Left ventricle myocardium inferior (tissue), 1 donor: ENCODE data around the gene METTL4. TPM values are rescaled to one million over a fixed set of nuclear protein-coding genes. Genes with fewer than 3 reads are reported as not detected.

Experiments
- DNase-seq: peaks from one replicate; pipeline ENCODE4 v3.0.0-alpha.2; 2020
- H3K27ac ChIP-seq: fragments of 200-600 bp; replicated peaks from 2 replicates; pipeline ENCODE4 v1.8.0; 2021
- H3K27me3 ChIP-seq: fragments of 200-600 bp; 2 replicates; pipeline ENCODE4 v1.8.0; 2021; ENCODE audit warnings: low read depth
- H3K36me3 ChIP-seq: fragments of 200-600 bp; 2 replicates; pipeline ENCODE4 v1.8.0; 2021
- H3K4me1 ChIP-seq: fragments of 200-600 bp; 2 replicates; pipeline ENCODE4 v1.8.0; 2021
- H3K4me3 ChIP-seq: fragments of 200-600 bp; 2 replicates; pipeline ENCODE4 v1.8.0; 2021; ENCODE audit warnings: mild to moderate bottlenecking, moderate library complexity
- H3K9me3 ChIP-seq: fragments of 200-600 bp; replicated peaks from 2 replicates; pipeline ENCODE4 v1.8.0; 2021
- intact Hi-C: fragments of 100-400 bp; cut with micrococcal nuclease; formaldehyde crosslinking; loops from one replicate; pipeline ENCODE4 v1.11.0; 2022
- total RNA-seq: library from RNA; stranded (reverse); fragmentation: NEBNext Ultra II Directional; extraction: Animal tissue kit (Norgen Biotek cat#: 25700); gene quantifications from one replicate; pipeline ENCODE4 v1.2.1, GENCODE V29; 2021
- TF ChIP-seq, protein P1 (sequence below): fragments of 200-600 bp; IDR thresholded peaks from 2 replicates; pipeline ENCODE4 v1.8.0; 2021; ENCODE audit warnings: antibody characterized with exemption, mild to moderate bottlenecking, borderline replicate concordance
- donor health status: DM: no; HTN: yes; CAD: no; lungs with severe emphysema.

The METTL4 gene
- total RNA-seq, 1 donor from 2014 or later, result 7.8 TPM

DNA sequence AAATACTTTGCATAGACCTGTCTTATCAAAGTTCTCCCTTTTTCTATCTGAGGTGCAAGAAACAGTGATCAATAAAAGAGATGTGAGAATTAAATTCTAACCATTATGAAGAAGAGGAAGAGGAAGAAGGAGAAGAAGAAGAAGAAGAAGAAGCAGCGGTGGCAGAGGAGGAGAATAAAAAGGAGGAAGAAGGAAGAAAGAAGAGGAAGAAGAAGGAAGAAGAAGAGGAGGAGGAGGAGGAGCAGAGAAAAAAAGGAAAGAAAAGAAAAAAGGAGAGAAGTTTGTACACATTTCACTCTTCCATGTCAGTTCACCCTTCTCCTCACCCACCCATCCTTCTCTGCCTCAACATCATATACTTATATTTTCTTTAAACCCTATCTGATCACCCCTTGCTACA is 68.4 kb downstream of the METTL4 start:
- no peak for DNase-seq
- no peaks in the 10 kb centered on the region for H3K27me3 ChIP-seq
- no peak overlapping the region for H3K4me3 ChIP-seq
- no peak overlapping the region for H3K27ac ChIP-seq
- TF ChIP-seq, protein P1, sequence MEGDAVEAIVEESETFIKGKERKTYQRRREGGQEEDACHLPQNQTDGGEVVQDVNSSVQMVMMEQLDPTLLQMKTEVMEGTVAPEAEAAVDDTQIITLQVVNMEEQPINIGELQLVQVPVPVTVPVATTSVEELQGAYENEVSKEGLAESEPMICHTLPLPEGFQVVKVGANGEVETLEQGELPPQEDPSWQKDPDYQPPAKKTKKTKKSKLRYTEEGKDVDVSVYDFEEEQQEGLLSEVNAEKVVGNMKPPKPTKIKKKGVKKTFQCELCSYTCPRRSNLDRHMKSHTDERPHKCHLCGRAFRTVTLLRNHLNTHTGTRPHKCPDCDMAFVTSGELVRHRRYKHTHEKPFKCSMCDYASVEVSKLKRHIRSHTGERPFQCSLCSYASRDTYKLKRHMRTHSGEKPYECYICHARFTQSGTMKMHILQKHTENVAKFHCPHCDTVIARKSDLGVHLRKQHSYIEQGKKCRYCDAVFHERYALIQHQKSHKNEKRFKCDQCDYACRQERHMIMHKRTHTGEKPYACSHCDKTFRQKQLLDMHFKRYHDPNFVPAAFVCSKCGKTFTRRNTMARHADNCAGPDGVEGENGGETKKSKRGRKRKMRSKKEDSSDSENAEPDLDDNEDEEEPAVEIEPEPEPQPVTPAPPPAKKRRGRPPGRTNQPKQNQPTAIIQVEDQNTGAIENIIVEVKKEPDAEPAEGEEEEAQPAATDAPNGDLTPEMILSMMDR, result no peak
- intact Hi-C loops, result no loop called here
- H3K36me3 ChIP-seq, result no peaks in the 10 kb centered on the region
- H3K4me1 ChIP-seq, result no peaks in the 10 kb centered on the region
- H3K9me3 ChIP-seq, result no peaks in the 10 kb centered on the region

DNA sequence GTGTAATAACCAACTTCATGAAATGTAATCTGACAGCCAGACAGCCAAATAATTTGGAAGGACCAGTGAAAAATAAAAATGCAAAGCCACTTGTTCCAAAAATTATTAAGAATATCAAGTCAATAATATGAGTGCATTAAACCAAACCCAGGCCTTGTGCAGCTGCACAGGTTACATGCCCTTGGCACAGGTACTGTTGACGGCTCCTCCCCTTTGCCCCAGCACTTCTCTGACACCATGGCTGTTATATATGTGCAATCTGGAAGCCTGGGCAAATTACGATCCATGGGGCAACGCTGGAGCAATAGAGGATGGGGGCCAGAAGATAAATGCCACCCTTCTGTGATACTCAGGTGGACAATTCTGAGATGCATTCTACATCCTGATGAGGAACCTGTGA is 68.9 kb downstream of the METTL4 start:
- TF ChIP-seq, protein P1, result no peak
- Histone ChIP-seq H3K4me3 (no peak overlapping the region), H3K9me3 (no peaks in the 10 kb centered on the region), H3K27ac (no peak overlapping the region), H3K27me3 (no peaks in the 10 kb centered on the region), H3K36me3 (no peaks in the 10 kb centered on the region), H3K4me1 (no peaks in the 10 kb centered on the region)
- intact Hi-C loops, result no loop called here
- DNase-seq, result no peak

DNA sequence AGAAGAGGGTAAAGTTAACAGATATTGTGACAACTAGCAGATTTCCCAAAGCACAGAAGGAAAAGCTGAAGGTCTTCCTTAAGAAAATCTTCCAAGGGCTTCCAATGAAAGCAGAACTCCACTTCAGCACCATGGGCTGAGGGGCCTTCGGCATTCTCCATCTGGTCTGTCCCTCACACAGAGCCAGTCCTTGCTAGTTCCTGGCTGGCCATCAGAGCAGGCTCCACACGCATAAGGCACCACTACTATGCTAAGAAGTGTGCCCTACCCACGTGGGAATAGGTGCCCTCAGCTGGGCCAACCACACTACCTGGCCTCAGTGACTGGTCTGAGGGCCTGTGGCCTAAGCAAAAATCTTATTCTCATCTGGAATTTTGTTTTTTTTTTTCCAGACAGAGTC is 73.5 kb downstream of the METTL4 start:
- H3K4me1 ChIP-seq, result no peaks in the 10 kb centered on the region
- intact Hi-C loops, result no loop called here
- no peak overlapping the region for H3K27ac ChIP-seq
- no peak for DNase-seq
- H3K9me3 ChIP-seq, result no peaks in the 10 kb centered on the region
- no peaks in the 10 kb centered on the region for H3K27me3 ChIP-seq
- no peaks in the 10 kb centered on the region for H3K36me3 ChIP-seq
- no peak overlapping the region for H3K4me3 ChIP-seq
- TF ChIP-seq, protein P1, result no peak

DNA sequence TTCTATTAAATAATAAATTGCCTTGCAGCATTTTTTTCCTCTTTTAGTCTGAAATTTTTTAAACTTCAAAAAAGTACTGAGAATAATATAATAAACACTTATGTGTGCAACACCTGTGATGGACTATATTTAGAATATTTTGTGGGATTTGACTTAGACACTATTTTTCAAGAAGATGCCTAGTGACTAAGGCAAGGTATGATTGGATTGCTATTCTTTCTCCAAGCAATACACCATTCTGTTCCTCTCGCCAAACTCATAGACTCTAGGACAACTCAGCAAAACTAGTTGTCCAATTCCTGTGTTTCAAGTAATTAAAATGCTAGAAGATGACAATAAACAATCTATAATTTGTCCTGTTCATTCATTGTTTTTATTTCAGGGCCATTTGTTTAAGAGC is 75.9 kb downstream of the METTL4 start:
- no peaks in the 10 kb centered on the region for H3K9me3 ChIP-seq
- no peaks in the 10 kb centered on the region for H3K27me3 ChIP-seq
- TF ChIP-seq, protein P1, result no peak
- no peaks in the 10 kb centered on the region for H3K36me3 ChIP-seq
- no peak overlapping the region for H3K27ac ChIP-seq
- no peaks in the 10 kb centered on the region for H3K4me1 ChIP-seq
- no peak for DNase-seq
- intact Hi-C loops, result no loop called here
- no peak overlapping the region for H3K4me3 ChIP-seq

DNA sequence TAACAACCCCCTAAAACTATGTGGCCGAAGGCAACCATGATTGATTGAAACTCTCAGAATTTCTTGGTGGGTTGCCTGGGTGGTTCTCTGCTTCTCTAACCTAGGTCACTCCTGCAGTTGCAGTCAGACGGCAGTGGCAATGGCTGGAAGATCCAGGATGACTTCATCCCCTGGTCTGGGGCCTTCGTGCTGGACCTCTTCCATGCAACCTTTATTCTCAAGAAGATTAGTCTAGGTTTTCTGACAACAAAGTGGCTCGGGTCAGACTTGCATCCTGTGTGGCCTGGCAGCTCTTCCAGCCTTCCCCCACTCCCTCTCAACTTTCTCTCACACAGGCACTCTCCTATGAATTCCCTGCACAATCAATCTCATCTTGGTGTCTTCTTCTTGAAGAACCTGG is 76.4 kb downstream of the METTL4 start:
- Histone ChIP-seq H3K4me3 (no peak overlapping the region), H3K27me3 (no peaks in the 10 kb centered on the region), H3K9me3 (no peaks in the 10 kb centered on the region), H3K4me1 (no peaks in the 10 kb centered on the region), H3K27ac (no peak overlapping the region), H3K36me3 (no peaks in the 10 kb centered on the region)
- TF ChIP-seq, protein P1, result no peak
- intact Hi-C loops, result no loop called here
- no peak for DNase-seq

Other genes starting within 250 kb of the METTL4 start
- gene NDC80, start 52 bp upstream of the METTL4 start, total RNA-seq, result 0.55 TPM
- 26.6 TPM for gene SMCHD1, start 84.2 kb upstream of the METTL4 start, total RNA-seq